ENCODE measurements around the gene PGGHG.
"Not testable (repeated sequence)": the region's sequence is repeated elsewhere in the genome, so short reads cannot be mapped to it uniquely, and the experiment has no call there.

PGGHG gene

DNA sequence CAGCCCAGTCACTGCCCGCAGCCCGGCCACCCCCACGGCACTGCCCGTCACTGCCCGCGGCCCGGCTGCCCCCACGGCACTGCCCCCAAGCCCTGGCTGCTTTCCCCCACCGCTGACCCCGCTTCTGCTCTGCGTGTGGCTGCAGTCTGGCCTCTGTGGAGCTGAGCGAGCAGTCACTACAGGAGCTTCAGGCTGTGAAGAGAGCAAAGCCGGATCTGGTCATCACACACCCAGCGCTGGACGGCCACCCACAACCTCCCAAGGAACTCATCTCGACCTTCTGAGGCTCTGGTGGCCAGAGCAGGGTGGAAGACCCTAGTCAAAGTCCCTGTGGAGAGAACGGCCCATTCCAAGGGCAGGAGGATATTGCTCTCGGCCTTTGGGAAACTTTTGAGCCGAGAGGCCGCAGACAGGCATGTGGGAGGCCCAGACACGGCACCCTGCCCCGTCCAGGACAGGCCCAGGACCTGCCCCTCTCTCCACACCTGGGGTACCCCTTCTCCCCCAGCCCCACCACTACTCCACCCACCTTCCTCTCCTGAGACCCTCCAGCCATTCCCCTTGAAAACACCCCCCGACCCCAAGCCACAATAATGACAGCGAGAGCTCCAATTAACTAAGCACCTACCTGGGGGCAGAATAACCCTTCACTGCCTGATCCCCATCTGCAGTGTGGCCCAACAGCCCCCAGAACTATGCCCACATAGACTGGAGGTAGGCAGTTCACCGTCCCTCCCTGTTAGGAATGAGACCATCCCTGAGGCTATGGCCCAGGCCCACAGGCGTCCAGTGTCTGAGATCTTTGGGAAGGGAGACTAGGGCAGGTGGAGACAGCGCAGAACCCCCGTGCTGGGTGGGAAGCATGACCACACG is 3.7 kb upstream of the PGGHG start:
- DNase-seq (ENCODE audit: low spot score) = no peak

- DNase-seq (ENCODE audit: low spot score) = no peak
These were observed 3.1 kb upstream of the PGGHG start for GRCh38 chr11:285894-286220.

- not testable (repeated sequence) for DNase-seq (ENCODE audit: low spot score)
These were observed 1.7 kb upstream of the PGGHG start for GRCh38 chr11:286977-287820.

DNA sequence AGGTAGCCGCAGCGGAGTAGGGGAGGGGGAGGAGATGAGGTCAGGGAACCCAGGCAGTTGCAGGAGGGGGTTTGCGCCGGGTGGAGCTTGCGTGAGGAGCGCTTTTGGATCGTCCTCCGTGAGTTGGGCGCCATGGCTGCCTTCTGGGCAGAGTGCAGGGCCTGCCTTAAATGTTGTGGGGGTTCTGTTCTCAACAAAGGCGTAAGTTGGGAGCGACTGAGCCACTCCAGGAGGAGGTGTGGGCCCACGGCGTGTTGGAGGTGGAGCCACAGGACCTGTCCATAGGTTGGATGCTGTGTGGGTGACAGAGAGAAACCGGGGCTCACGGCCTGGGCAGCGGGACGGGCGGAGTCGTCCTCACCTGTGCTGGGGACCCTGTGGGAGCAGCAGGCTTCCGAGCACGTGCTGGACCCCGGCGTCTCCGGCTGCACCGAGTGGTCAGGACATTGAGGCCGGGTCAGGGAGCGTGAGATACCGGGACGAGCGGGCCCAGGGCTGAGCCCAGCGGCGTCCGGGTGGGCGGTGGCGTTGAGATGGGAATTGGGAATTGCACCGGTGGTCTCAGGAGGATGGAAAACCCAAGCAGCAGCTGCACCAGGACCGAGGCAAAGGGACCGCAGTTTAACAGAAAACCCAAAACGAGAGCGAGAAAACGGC is 977 bp upstream of the PGGHG start:
- no peak for DNase-seq (ENCODE audit: low spot score)

DNA sequence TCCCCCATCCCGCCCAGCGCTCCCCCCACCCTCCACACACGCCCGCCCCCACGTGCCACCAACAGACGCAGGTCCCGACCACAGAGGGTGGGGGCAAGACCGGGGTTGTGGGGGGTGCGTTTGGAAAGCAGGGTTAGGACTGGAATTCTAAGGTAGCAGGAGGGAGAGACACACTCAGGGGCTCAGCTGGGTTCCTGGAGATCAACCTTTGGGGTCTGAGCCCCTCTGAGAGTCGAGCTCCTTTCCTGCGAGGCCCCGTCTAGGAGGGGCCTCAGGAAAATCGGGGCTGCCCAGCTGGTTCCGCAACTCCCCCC is 429 bp downstream of the PGGHG start:
- DNase-seq (ENCODE audit: low spot score) = no peak

GRCh38 chr11:289712-290620 is 1.0 kb downstream of the PGGHG start:
- no peak for DNase-seq (ENCODE audit: low spot score)

DNA sequence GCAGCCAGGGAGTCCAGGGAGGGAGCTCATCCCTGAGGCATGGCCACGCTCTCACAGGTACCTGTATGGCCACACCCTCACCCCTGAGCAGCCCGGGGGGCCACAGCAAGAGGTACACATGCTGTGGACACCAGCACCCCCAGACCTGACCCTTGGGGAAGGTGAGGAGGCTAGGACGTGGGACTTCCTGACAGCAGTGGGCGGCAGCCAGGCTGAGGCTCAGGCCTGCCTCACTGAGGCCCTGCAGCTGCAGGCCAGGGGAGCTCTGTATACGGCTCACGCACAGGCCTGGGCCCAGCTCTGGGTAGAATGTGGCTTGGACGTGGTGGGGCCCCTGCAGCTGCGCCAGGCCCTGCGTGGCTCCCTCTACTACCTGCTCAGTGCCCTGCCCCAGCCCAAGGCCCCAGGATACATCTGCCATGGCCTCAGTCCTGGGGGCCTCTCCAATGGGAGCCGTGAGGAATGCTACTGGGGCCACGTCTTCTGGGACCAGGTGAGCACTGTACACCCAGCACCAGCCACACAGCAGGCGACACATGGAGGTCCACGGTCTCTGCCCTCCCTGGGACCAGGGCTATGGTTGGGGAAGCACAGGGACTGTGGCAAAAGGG is 1.8 kb downstream of the PGGHG start:
- DNase-seq (ENCODE audit: low spot score) = no peak

DNA sequence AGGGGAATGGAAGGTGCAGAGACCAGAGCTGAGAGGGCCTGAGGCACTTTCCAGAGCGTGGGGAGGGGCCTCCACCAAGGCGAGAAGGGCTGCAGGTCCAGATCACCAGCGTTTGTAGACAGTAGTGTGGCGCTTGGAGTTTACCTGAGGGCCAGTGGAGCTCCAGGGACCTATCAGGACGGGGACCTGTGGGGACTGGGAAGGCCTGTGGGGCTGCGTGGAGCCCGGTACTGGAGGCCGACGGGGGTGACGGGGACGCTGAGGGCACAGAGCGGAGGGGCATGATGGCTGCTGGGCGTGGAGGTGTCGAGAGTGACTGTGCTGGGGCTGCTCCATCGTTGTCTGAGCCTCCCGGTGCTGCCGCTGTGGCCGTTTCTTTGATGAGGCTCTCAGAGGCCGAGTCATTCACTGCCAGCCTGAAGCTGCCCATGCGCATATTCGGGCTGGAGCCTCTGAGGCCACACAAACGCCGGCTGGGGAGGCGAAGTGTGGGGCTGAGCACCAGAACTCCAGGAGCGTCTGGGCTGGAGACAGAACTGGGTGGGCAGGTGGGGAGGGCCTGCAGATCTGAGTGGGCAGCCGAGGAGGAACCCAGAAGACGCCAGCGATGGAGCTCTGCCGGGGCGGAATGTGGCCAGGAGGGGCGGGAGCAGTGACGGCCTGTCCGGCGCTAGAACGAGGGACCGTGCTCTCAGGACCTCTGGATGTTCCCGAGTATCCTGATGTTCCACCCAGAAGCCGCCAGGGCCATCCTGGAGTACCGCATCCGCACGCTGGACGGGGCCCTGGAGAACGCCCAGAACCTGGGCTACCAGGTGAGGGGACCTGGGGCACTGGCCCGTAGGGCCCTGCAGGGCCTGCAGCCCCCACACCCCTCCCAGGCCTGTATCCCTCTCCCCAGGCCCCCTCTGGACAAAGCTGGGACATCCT is 2.6 kb downstream of the PGGHG start:
- no peak for DNase-seq (ENCODE audit: low spot score)

DNA sequence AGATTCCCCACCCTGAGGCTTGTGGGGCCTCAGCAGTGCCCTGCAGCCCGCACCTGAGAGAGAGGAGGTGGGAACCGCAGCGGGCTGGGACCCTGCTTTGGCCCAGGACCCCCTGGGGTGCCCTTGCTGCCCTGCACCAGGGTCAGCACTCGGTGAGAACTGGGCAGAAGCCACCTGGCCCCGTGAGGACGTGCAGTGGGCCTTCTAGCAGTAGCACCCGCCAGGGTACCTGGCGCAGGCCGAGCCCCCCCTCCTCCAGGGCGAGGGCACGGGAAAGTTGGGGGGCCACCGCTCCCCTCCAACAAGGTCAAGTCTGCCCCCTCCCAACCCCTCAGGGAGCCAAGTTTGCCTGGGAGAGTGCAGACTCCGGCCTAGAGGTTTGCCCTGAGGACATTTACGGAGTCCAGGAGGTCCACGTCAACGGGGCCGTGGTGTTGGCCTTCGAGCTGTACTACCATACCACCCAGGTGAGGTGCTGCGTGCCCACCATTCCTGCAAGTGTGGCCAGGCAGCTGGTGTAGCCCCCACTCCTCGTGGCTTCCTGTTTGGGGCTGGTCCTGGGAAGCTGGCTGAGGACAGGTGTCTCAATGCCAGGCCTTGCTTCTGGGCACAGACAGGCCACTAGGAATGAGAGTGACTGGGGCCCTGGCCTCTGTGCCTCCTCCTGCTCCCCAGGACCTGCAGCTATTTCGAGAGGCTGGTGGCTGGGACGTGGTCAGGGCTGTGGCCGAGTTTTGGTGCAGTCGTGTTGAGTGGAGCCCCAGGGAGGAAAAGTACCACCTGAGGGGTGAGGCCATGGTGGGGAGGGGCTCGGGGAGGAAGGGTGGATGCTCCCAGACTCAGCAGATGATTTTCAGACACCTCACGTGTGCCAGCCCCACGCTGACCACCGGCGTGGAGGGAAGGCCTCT is 3.5 kb downstream of the PGGHG start:
- no peak for DNase-seq (ENCODE audit: low spot score)

DNA sequence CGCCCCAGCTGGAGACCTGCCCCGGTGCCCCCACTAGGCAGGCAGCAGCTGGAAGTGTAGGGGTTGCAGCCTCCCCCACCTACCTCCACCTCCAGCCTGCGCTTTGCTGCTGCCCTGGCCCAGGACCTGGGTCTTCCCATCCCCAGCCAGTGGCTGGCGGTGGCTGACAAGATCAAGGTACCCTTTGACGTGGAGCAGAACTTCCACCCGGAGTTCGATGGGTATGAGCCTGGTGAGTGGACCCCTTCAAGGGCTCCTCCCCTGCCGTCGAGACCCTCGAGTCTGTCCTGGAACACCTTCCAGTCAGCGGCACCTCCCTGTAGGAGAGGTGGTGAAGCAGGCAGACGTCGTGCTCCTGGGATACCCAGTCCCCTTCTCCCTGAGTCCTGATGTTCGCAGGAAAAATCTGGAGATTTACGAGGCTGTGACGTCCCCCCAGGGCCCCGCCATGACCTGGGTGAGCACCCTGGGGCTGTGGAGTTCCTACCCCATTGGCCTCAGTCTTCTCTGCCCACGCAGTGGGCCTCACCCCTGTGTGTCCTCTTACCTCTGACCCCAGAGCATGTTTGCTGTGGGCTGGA is 4.4 kb downstream of the PGGHG start:
- no peak for DNase-seq (ENCODE audit: low spot score)

DNA sequence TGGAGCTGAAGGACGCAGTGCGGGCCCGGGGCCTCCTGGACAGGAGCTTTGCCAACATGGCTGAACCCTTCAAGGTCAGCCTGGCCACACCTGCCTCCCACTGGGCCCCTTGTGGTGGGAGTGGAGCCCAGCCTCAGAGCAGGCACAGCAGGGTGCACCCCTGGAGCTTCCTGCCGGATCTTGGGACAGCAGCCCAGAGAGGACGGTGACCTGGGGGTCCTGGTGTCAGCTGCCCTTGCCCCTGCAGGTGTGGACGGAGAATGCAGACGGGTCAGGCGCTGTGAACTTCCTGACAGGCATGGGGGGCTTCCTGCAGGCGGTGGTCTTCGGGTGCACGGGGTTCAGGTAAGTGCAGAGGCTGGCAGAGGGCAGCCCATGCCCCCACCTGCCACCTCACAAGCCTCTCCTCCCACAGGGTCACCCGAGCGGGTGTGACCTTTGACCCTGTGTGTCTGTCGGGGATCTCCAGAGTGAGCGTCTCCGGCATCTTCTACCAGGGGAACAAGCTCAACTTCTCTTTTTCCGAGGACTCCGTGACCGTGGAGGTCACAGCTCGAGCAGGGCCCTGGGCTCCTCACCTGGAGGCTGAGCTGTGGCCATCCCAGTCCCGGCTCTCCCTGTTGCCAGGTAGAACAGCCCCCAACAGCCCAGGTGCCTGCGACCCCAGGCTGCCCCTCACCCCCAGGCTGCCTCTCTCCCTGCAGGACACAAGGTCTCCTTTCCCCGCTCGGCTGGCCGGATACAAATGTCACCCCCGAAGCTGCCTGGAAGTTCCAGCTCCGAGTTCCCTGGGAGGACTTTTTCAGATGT is 5.1 kb downstream of the PGGHG start:
- no peak for DNase-seq (ENCODE audit: low spot score)

DNA sequence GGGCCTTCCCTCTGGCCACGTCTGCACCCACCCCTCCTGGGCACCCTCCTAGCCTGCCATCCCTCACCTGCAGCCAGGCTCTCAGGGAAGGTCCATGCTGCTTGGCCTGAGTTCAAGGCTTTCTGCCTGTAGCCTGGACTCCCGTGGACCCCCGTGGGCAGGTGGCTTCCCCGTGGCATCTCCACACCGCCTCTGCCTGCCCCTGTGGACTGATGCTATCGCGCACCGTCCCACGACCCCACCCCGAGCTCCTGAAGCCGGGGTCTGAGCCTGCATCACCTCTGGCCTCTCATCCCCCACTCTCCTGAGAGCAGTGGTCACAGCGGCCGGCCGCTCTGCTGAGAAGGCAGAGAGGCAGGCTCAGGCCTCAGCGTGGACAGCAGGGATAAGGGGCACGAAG is 5.9 kb downstream of the PGGHG start:
- no peak for DNase-seq (ENCODE audit: low spot score)

- no peak for DNase-seq (ENCODE audit: low spot score)
These were observed 6.6 kb downstream of the PGGHG start for GRCh38 chr11:295351-296170.

GRCh38 chr11:296171-297050 is 7.5 kb downstream of the PGGHG start:
- DNase-seq (ENCODE audit: low spot score) = no peak

DNA sequence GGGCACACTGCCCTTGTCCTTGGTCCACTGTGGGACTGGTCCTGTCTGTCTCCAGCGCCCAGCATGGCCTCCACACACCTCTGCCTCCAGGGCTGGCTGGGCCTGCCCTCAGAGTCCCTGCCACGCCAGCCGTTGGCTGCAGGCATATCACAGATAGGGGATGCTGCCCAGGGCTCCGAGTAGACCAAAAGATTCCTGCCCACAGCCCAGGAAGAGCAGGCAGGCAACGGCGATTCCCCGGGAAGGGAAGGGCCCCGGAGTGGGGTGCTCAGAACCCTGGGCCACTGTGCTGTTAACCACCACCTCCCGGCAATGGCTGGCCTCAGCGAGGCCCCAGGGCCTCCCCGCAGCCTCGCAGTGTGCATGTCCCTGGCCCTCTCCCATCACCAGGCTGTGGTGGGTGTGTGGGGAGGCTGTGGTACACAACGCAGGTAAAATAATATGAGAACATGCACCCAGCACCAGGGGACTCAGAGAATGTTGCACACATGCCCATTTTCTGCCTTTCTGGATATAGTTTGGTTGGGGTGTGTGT is 8.2 kb downstream of the PGGHG start:
- DNase-seq (ENCODE audit: low spot score) = no peak
